PFSK-1 (cell line): Measurements from ENCODE around the gene TMEM87B.

Source experiments
- FOXP2 ChIP-seq: optimal IDR thresholded peaks from 2 replicates; pipeline ENCODE3; 2011; ENCODE audit warnings: borderline replicate concordance, control low read depth, inconsistent platforms; ENCODE audit not compliant: insufficient read depth; ENCODE audit errors: extremely low read length, extremely low read depth
- POLR2AphosphoS5 ChIP-seq: IDR thresholded peaks from 2 replicates; pipeline ENCODE4 v1.6.1; 2012; ENCODE audit warnings: low read depth, mild to moderate bottlenecking, control low read depth, low read length, moderate library complexity
- SIN3A ChIP-seq: IDR thresholded peaks from 2 replicates; pipeline ENCODE4 v1.6.1; 2012; ENCODE audit warnings: mild to moderate bottlenecking, low read length, moderate library complexity, borderline replicate concordance; ENCODE audit not compliant: insufficient read depth
- TAF1 ChIP-seq: IDR thresholded peaks from 2 replicates; pipeline ENCODE4 v1.6.1; 2012; ENCODE audit warnings: low read length, control low read depth, borderline replicate concordance; ENCODE audit not compliant: insufficient read depth
- TF ChIP-seq, protein P1 (sequence below), 2 experiments: IDR thresholded peaks; 2 replicates each; pipeline versions ENCODE4 v1.6.1 to v1.8.0; 2011 to 2012; ENCODE audit warnings: low read depth in 2 of 2, low read length in 2 of 2, control low read depth in 1 of 2, inconsistent platforms in 1 of 2, mild to moderate bottlenecking in 1 of 2, moderate library complexity in 1 of 2; ENCODE audit not compliant: insufficient read depth in 1 of 2

Gene TMEM87B

DNA sequence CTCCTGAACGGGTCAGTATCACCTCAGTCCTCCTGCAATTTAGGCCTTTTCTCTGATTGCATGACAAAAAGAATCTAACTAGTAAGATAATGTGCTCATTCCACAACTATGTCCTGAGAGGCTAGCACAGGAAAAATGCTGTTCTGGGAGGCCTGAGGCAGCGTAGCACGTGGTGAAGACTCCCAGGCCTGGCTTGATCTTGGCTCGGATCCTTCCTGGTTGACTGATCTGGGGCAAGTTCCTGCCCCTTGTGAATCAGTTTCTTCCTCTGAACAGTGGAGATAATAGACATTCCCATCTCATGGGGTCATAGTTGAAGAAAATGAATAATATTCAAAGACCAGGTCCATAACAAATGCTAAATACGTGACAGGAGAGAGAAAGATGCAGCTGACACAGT, 95.4 kb downstream of the TMEM87B start:
- TF ChIP-seq FOXP2 (no peak), SIN3A (no peak), TAF1 (no peak), POLR2AphosphoS5 (no peak)
- TF ChIP-seq, protein P1, sequence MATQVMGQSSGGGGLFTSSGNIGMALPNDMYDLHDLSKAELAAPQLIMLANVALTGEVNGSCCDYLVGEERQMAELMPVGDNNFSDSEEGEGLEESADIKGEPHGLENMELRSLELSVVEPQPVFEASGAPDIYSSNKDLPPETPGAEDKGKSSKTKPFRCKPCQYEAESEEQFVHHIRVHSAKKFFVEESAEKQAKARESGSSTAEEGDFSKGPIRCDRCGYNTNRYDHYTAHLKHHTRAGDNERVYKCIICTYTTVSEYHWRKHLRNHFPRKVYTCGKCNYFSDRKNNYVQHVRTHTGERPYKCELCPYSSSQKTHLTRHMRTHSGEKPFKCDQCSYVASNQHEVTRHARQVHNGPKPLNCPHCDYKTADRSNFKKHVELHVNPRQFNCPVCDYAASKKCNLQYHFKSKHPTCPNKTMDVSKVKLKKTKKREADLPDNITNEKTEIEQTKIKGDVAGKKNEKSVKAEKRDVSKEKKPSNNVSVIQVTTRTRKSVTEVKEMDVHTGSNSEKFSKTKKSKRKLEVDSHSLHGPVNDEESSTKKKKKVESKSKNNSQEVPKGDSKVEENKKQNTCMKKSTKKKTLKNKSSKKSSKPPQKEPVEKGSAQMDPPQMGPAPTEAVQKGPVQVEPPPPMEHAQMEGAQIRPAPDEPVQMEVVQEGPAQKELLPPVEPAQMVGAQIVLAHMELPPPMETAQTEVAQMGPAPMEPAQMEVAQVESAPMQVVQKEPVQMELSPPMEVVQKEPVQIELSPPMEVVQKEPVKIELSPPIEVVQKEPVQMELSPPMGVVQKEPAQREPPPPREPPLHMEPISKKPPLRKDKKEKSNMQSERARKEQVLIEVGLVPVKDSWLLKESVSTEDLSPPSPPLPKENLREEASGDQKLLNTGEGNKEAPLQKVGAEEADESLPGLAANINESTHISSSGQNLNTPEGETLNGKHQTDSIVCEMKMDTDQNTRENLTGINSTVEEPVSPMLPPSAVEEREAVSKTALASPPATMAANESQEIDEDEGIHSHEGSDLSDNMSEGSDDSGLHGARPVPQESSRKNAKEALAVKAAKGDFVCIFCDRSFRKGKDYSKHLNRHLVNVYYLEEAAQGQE (IDR thresholded peaks at IDR 0.05; ENCODE audit: insufficient read depth in 1 of 2, low read depth in 2 of 2, low read length in 2 of 2), result no peak

DNA sequence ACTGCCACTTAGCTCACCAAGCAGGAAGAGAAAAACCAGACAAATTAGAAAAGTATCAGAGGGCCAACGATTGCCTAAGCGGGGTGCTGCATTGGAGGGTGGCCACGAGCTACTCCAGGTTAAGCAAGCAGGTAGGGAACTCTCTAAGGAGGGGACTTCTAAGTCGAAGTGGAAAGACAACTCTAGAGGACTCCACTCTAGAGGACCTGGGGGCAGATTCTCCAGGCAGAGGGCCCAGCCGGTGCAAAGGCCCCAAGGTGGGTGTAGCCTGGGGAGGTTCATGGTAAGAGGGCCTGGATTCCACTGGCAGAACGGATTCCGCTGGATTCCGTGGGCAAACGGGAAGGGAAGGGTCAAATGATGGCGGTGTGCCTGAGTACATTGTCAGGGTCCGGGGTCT, 95.8 kb downstream of the TMEM87B start:
- no peak for TF ChIP-seq TAF1
- TF ChIP-seq POLR2AphosphoS5, result no peak
- TF ChIP-seq, protein P1 (IDR thresholded peaks at IDR 0.05; ENCODE audit: insufficient read depth in 1 of 2, low read depth in 2 of 2, low read length in 2 of 2), result no peak
- TF ChIP-seq FOXP2, result no peak
- TF ChIP-seq SIN3A, result no peak

DNA sequence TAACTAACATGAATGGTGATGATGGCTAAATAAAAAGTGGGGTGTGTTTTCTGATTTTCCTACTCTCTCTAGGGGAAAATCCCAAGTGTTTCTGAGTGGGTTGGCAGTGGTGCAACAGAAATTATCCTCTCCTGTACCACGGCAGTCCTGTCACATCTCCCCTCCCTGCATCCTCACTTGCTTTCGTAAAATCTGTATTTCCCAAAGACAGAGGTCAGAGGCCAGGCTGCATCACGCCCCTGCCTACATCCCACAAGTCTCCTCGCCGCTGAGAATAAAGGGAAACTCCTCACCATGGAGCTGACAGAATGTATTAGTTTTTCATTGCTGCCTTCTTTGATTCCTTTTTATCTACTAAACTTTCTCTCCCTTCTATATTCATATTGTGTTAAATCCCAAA, 96.2 kb downstream of the TMEM87B start:
- no peak for TF ChIP-seq POLR2AphosphoS5
- no peak for TF ChIP-seq FOXP2
- no peak for TF ChIP-seq SIN3A
- TF ChIP-seq TAF1, result no peak
- TF ChIP-seq, protein P1 (IDR thresholded peaks at IDR 0.05; ENCODE audit: insufficient read depth in 1 of 2, low read depth in 2 of 2, low read length in 2 of 2), result no peak

DNA sequence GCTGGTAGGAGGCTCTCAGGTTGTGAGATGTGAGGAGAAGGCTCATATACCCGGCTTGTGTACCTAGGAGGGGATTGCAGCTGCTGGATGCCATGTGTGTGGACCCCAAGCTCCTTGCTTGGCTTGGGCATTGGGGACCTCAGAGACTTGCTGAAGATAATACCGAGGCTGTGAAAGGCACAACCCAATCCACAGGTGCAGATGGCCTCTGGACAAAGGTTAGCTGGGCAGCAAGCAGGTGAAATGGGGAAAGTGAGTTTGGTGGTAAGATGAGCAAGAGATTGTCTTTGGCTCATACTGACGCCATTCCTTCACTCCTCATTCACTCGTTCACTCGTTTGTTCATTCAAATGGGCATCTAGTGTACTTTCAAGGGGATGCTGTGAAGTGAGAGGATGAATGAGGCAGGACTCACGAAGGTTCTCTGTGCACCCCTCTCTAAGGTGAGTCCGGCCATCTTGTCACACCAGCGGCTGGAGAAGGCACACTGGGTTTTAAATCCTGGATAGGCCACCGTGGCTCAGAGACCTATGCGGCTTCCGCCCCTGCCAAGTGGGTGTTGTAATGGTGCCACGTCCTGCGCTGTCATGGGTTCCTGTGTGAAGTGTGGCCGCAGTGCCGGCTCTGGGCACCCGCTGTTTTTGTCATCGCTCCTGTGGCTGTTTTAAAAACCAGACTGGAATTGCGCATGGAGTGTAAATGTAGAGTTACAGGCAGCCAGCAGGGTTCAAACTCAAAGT, 96.8 kb downstream of the TMEM87B start:
- TF ChIP-seq POLR2AphosphoS5, result no peak

DNA sequence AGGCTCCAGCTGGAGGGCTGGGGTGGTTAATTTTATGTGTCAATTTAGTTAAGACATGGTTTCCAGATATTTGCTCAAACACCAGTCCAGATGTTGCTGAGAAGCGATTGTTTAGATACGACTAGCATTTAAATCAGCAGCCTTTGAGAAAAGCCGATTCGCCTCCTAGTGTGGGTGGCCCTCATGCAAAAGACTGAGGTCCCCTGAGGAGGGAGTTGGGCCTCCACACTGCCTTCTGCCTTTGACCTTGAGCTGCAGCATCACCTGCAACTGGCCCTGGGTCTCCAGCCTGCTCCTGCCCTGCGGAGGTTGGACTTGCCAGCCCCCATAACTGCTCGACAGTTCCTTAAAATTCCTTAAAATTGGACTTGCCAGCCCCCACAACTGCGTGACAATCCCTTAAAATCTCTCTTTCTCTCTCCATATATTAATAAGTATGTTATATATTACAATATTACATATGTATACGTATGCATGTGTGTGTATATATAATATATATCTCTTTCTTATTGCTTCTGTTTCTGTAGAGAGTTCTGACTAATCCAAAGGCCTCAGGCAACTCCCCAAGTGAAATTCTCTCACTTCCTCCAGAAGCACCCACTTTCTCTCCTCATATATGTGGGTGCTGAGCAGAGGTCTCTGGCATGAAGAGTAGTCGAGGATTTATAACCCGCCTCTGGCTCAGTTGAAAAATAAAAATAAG, 97.6 kb downstream of the TMEM87B start:
- TF ChIP-seq TAF1, result no peak
- TF ChIP-seq POLR2AphosphoS5, result no peak
- no peak for TF ChIP-seq SIN3A
- no peak for TF ChIP-seq FOXP2
- TF ChIP-seq, protein P1 (IDR thresholded peaks at IDR 0.05; ENCODE audit: insufficient read depth in 1 of 2, low read depth in 2 of 2, low read length in 2 of 2), result no peak
